Loucy (cell line): ENCODE measurements around the gene IL16.

Source experiments
- H2AFZ ChIP-seq: fragments of 200-600 bp; sonication (generic); 2 replicates; pipeline ENCODE4 v1.6.0; 2016; ENCODE audit warnings: antibody characterized with exemption, mild to moderate bottlenecking, low read length, moderate library complexity
- H3F3A ChIP-seq: fragments of 200-600 bp; 2 replicates; pipeline ENCODE4 v1.6.0; 2016; ENCODE audit warnings: antibody characterized with exemption, low read depth, mild to moderate bottlenecking
- H3K27me3 ChIP-seq: fragments of 200-600 bp; sonication (generic); 2 replicates; pipeline ENCODE4 v1.6.1; 2014; ENCODE audit warnings: low read length, mild to moderate bottlenecking; ENCODE audit not compliant: insufficient read depth, poor library complexity, severe bottlenecking
- H3K36me3 ChIP-seq: fragments of 200-600 bp; sonication (generic); 2 replicates; pipeline ENCODE4 v1.6.1; 2016; ENCODE audit warnings: low read length; ENCODE audit not compliant: insufficient read depth
- H3K4me1 ChIP-seq: fragments of 200-600 bp; sonication (generic); 2 replicates; pipeline ENCODE4 v1.5.1; 2014; ENCODE audit warnings: low read length, mild to moderate bottlenecking; ENCODE audit not compliant: insufficient read depth, poor library complexity, severe bottlenecking
- H3K4me2 ChIP-seq: fragments of 200-600 bp; sonication (generic); 2 replicates; pipeline ENCODE4 v1.6.0; 2014; ENCODE audit warnings: antibody characterized with exemption, low read length, low read depth, mild to moderate bottlenecking; ENCODE audit not compliant: poor library complexity, severe bottlenecking
- H3K4me3 ChIP-seq: fragments of 200-600 bp; sonication (generic); 2 replicates; pipeline ENCODE4 v1.5.1; 2014; ENCODE audit warnings: low read length, mild to moderate bottlenecking, mixed read lengths; ENCODE audit not compliant: poor library complexity, severe bottlenecking
- H3K79me2 ChIP-seq: fragments of 200-600 bp; sonication (generic); 2 replicates; pipeline ENCODE4 v1.6.1; 2014; ENCODE audit warnings: low read length; ENCODE audit not compliant: insufficient read depth
- H3K9ac ChIP-seq: fragments of 200-600 bp; sonication (generic); 2 replicates; pipeline ENCODE4 v1.6.0; 2014; ENCODE audit warnings: mild to moderate bottlenecking, low read depth, low read length, moderate library complexity; ENCODE audit not compliant: poor library complexity, severe bottlenecking
- H3K9me2 ChIP-seq: fragments of 200-600 bp; sonication (generic); replicated peaks from 2 replicates; pipeline ENCODE4 v1.6.1; 2016; ENCODE audit warnings: low read depth, low read length, mixed read lengths
- H3K9me3 ChIP-seq: fragments of 200-600 bp; sonication (generic); 2 replicates; pipeline ENCODE4 v1.6.1; 2014; ENCODE audit warnings: mild to moderate bottlenecking, antibody characterized with exemption, low read length, low read depth; ENCODE audit not compliant: insufficient read depth
- H4K20me1 ChIP-seq: fragments of 200-600 bp; sonication (generic); 2 replicates; pipeline ENCODE4 v1.6.0; 2014; ENCODE audit warnings: antibody characterized with exemption, low read length, mild to moderate bottlenecking; ENCODE audit not compliant: insufficient read depth, poor library complexity, severe bottlenecking
- CTCF ChIP-seq: fragments of 200-600 bp; sonication (generic); conservative IDR thresholded peaks from 2 replicates; pipeline ENCODE4 v1.5.1; 2014; ENCODE audit warnings: mild to moderate bottlenecking, antibody characterized with exemption, low read length
- EZH2phosphoT487 ChIP-seq: fragments of 200-600 bp; IDR thresholded peaks from 2 replicates; pipeline ENCODE4 v1.6.1; 2018; ENCODE audit warnings: antibody characterized with exemption, mild to moderate bottlenecking, moderate library complexity, borderline replicate concordance

Gene IL16

GRCh38 chr15:81171286-81171685, 25.4 kb upstream of the IL16 start:
- Histone ChIP-seq H3K9me3 (no peaks in the 10 kb centered on the region), H3K36me3 (no peaks in the 10 kb centered on the region), H3K9me2 (no peaks in the 10 kb centered on the region), H3K4me2 (no peak overlapping the region), H3K79me2 (no peaks in the 10 kb centered on the region), H3K4me3 (no peak overlapping the region), H3K4me1 (no peaks in the 10 kb centered on the region), H3F3A (no peaks in the 10 kb centered on the region), H2AFZ (no peak overlapping the region), H3K27me3 (no peaks in the 10 kb centered on the region), H3K9ac (no peak overlapping the region), H4K20me1 (no peaks in the 10 kb centered on the region)
- TF ChIP-seq EZH2phosphoT487 (no peak), CTCF (no peak)

GRCh38 chr15:81174125-81174791, 22.4 kb upstream of the IL16 start:
- H3K4me3 ChIP-seq, result no peak overlapping the region
- H3K27me3 ChIP-seq, result no peaks in the 10 kb centered on the region
- no peak overlapping the region for H2AFZ ChIP-seq
- H3K4me2 ChIP-seq, result no peak overlapping the region
- H4K20me1 ChIP-seq, result no peaks in the 10 kb centered on the region
- H3K36me3 ChIP-seq, result no peaks in the 10 kb centered on the region
- H3K4me1 ChIP-seq, result no peaks in the 10 kb centered on the region
- H3K9ac ChIP-seq, result no peak overlapping the region
- H3K79me2 ChIP-seq, result no peaks in the 10 kb centered on the region
- TF ChIP-seq CTCF, result no peak
- TF ChIP-seq EZH2phosphoT487, result no peak
- no peaks in the 10 kb centered on the region for H3F3A ChIP-seq
- H3K9me3 ChIP-seq, result no peaks in the 10 kb centered on the region
- no peaks in the 10 kb centered on the region for H3K9me2 ChIP-seq

- Histone ChIP-seq H3K4me3 (no peak overlapping the region), H4K20me1 (no peaks in the 10 kb centered on the region), H3K4me2 (no peak overlapping the region), H3K4me1 (no peaks in the 10 kb centered on the region), H3F3A (no peaks in the 10 kb centered on the region), H3K9ac (no peak overlapping the region), H3K27me3 (no peaks in the 10 kb centered on the region), H3K9me2 (no peaks in the 10 kb centered on the region), H3K79me2 (no peaks in the 10 kb centered on the region), H3K9me3 (no peaks in the 10 kb centered on the region), H2AFZ (no peak overlapping the region), H3K36me3 (no peaks in the 10 kb centered on the region)
- TF ChIP-seq EZH2phosphoT487 (no peak), CTCF (no peak; the same call in 1 of the 2 replicates)
Observed at GRCh38 chr15:81174792-81175327, 21.8 kb upstream of the IL16 start.
